ENCODE data around the gene ARSJ. TPM values are rescaled to one million over a fixed set of nuclear protein-coding genes. Genes with fewer than 3 reads are reported as not detected.

ARSJ gene
- total and polyA plus RNA-seq, 2 experiments from 2014 or later = 4.3 to 6.6 TPM

- Histone ChIP-seq H4K20me1 (replicated peaks; ENCODE audit: insufficient read depth) (no peaks in the 10 kb centered on the region), H3K27ac (ENCODE audit: low read depth) (no peak overlapping the region), H3K36me3 (ENCODE audit: insufficient read depth) (no peaks in the 10 kb centered on the region), H3K4me1 (ENCODE audit: insufficient read depth) (no peaks in the 10 kb centered on the region), H3K27me3 (ENCODE audit: insufficient read depth) (no peaks in the 10 kb centered on the region), H3K9me2 (ENCODE audit: insufficient read depth) (no peaks in the 10 kb centered on the region), H3K4me2 (no peak overlapping the region), H3K79me2 (replicated peaks; ENCODE audit: insufficient read depth) (no peaks in the 10 kb centered on the region), H3K4me3 (no peak overlapping the region), H2AFZ (no peak overlapping the region), H3F3A (replicated peaks; ENCODE audit: low read depth) (no peaks in the 10 kb centered on the region)
- Mint-ChIP-seq H3K4me1 (no peaks in the 10 kb centered on the region), H3K4me3 (no peak overlapping the region), H3K27ac (no peak overlapping the region), H3K36me3 (ENCODE audit: low read depth) (no peaks in the 10 kb centered on the region), H3K9me3 (no peaks in the 10 kb centered on the region), H3K27me3 (ENCODE audit: insufficient read depth, low read depth, poor library complexity) (no peaks in the 10 kb centered on the region)
- ATAC-seq (no peak), DNase-seq (ENCODE audit: low spot score) (no peak)
- TF ChIP-seq ZNF114 (CRISPR knock-in tag; IDR thresholded peaks at IDR 0.05) = no peak
- TF ChIP-seq JUNB (IDR thresholded peaks at IDR 0.05; ENCODE audit: unreplicated experiment) = no peak
- TF ChIP-seq, protein P1, sequence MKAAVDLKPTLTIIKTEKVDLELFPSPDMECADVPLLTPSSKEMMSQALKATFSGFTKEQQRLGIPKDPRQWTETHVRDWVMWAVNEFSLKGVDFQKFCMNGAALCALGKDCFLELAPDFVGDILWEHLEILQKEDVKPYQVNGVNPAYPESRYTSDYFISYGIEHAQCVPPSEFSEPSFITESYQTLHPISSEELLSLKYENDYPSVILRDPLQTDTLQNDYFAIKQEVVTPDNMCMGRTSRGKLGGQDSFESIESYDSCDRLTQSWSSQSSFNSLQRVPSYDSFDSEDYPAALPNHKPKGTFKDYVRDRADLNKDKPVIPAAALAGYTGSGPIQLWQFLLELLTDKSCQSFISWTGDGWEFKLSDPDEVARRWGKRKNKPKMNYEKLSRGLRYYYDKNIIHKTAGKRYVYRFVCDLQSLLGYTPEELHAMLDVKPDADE (IDR thresholded peaks at IDR 0.05) = no peak
- TF ChIP-seq EZH2 (IDR thresholded peaks at IDR 0.05; ENCODE audit: low read depth, unreplicated experiment) = no peak
- TF ChIP-seq CREB1 (CRISPR knock-in tag; IDR thresholded peaks at IDR 0.05; ENCODE audit: low read depth) = no peak
- TF ChIP-seq, protein P2, sequence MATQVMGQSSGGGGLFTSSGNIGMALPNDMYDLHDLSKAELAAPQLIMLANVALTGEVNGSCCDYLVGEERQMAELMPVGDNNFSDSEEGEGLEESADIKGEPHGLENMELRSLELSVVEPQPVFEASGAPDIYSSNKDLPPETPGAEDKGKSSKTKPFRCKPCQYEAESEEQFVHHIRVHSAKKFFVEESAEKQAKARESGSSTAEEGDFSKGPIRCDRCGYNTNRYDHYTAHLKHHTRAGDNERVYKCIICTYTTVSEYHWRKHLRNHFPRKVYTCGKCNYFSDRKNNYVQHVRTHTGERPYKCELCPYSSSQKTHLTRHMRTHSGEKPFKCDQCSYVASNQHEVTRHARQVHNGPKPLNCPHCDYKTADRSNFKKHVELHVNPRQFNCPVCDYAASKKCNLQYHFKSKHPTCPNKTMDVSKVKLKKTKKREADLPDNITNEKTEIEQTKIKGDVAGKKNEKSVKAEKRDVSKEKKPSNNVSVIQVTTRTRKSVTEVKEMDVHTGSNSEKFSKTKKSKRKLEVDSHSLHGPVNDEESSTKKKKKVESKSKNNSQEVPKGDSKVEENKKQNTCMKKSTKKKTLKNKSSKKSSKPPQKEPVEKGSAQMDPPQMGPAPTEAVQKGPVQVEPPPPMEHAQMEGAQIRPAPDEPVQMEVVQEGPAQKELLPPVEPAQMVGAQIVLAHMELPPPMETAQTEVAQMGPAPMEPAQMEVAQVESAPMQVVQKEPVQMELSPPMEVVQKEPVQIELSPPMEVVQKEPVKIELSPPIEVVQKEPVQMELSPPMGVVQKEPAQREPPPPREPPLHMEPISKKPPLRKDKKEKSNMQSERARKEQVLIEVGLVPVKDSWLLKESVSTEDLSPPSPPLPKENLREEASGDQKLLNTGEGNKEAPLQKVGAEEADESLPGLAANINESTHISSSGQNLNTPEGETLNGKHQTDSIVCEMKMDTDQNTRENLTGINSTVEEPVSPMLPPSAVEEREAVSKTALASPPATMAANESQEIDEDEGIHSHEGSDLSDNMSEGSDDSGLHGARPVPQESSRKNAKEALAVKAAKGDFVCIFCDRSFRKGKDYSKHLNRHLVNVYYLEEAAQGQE (IDR thresholded peaks at IDR 0.05; ENCODE audit: unreplicated experiment) = no peak
- TF ChIP-seq ZNF462 (CRISPR knock-in tag; IDR thresholded peaks at IDR 0.05) = no peak
- no peak for TF ChIP-seq NANOG (IDR thresholded peaks at IDR 0.05; ENCODE audit: borderline replicate concordance)
- TF ChIP-seq, protein P3, sequence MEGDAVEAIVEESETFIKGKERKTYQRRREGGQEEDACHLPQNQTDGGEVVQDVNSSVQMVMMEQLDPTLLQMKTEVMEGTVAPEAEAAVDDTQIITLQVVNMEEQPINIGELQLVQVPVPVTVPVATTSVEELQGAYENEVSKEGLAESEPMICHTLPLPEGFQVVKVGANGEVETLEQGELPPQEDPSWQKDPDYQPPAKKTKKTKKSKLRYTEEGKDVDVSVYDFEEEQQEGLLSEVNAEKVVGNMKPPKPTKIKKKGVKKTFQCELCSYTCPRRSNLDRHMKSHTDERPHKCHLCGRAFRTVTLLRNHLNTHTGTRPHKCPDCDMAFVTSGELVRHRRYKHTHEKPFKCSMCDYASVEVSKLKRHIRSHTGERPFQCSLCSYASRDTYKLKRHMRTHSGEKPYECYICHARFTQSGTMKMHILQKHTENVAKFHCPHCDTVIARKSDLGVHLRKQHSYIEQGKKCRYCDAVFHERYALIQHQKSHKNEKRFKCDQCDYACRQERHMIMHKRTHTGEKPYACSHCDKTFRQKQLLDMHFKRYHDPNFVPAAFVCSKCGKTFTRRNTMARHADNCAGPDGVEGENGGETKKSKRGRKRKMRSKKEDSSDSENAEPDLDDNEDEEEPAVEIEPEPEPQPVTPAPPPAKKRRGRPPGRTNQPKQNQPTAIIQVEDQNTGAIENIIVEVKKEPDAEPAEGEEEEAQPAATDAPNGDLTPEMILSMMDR (conservative IDR thresholded peaks at IDR 0.05; ENCODE audit: low read depth in 2 of 2) = no peak
- TF ChIP-seq EZH2phosphoT487 (IDR thresholded peaks at IDR 0.05; ENCODE audit: unreplicated experiment) = no peak
- no peak for TF ChIP-seq POLR2AphosphoS5 (IDR thresholded peaks at IDR 0.05; ENCODE audit: low read depth)
- TF ChIP-seq ZNF331 (CRISPR knock-in tag; IDR thresholded peaks at IDR 0.05; ENCODE audit: low read depth) = no peak
- TF ChIP-seq STAT1 (IDR thresholded peaks at IDR 0.05; ENCODE audit: unreplicated experiment) = no peak
These were observed 48.6 kb upstream of the ARSJ start for GRCh38 chr4:114028071-114028470.

Data from GM23338 (cell line).